ENCODE data around the gene OPTC.
"Not testable (repeated sequence)": the region's sequence is repeated elsewhere in the genome, so short reads cannot be mapped to it uniquely, and the experiment has no call there.

Gene OPTC

GRCh38 chr1:203466906-203467549 lies 26.9 kb upstream of the OPTC start:
- DNase-seq = not testable (repeated sequence)

GRCh38 chr1:203467550-203467921 lies 26.4 kb upstream of the OPTC start:
- DNase-seq = no peak

- DNase-seq = no peak
These were observed 25.6 kb upstream of the OPTC start for GRCh38 chr1:203468326-203468725.

- DNase-seq = no peak
These were observed 23.7 kb upstream of the OPTC start for GRCh38 chr1:203470240-203470639.

GRCh38 chr1:203471841-203472240 lies 22.1 kb upstream of the OPTC start:
- DNase-seq = no peak

GRCh38 chr1:203473281-203473680 lies 20.7 kb upstream of the OPTC start:
- DNase-seq = no peak

- DNase-seq = no peak
These were observed 20.1 kb upstream of the OPTC start for GRCh38 chr1:203473781-203474305.

- no peak for DNase-seq
These were observed 18.7 kb upstream of the OPTC start, which contains the start of gene PRELP for GRCh38 chr1:203475012-203475981. Gene PRELP (plus strand): TSS chr1:203475806. CDS start chr1:203483185, 7,379 bp downstream.

- DNase-seq = no peak
These were observed 17.6 kb upstream of the OPTC start for GRCh38 chr1:203476216-203476814.

GRCh38 chr1:203477748-203478147 lies 16.2 kb upstream of the OPTC start:
- DNase-seq = no peak

GRCh38 chr1:203478231-203478630 lies 15.7 kb upstream of the OPTC start:
- no peak for DNase-seq

GRCh38 chr1:203478986-203479385 lies 15.0 kb upstream of the OPTC start:
- DNase-seq = no peak

GRCh38 chr1:203479646-203480045 lies 14.3 kb upstream of the OPTC start:
- no peak for DNase-seq

- DNase-seq = no peak
These were observed 13.9 kb upstream of the OPTC start for GRCh38 chr1:203480084-203480483.

GRCh38 chr1:203480525-203481084 lies 13.3 kb upstream of the OPTC start:
- peak in 3 of 6 experiments; percentile 2 to 23 (median 11) for DNase-seq

- no peak for DNase-seq
These were observed 12.8 kb upstream of the OPTC start for GRCh38 chr1:203481196-203481595.

GRCh38 chr1:203486618-203487370 lies 7.2 kb upstream of the OPTC start:
- no peak for DNase-seq

GRCh38 chr1:203488539-203488938 lies 5.4 kb upstream of the OPTC start:
- DNase-seq = no peak

GRCh38 chr1:203490607-203491006 lies 3.3 kb upstream of the OPTC start:
- no peak for DNase-seq

- no peak for DNase-seq
These were observed 2.3 kb upstream of the OPTC start for GRCh38 chr1:203491664-203492063.

- no peak for DNase-seq
These were observed 1.7 kb upstream of the OPTC start for GRCh38 chr1:203492082-203492747.

GRCh38 chr1:203492748-203493130 lies 1.2 kb upstream of the OPTC start:
- no peak for DNase-seq

All from stimulated activated naive CD4-positive, alpha-beta T cell (primary cell).